ENCODE data around the gene NMU.
"Not testable (repeated sequence)": the region's sequence is repeated elsewhere in the genome, so short reads cannot be mapped to it uniquely, and the experiment has no call there.

The NMU gene

DNA sequence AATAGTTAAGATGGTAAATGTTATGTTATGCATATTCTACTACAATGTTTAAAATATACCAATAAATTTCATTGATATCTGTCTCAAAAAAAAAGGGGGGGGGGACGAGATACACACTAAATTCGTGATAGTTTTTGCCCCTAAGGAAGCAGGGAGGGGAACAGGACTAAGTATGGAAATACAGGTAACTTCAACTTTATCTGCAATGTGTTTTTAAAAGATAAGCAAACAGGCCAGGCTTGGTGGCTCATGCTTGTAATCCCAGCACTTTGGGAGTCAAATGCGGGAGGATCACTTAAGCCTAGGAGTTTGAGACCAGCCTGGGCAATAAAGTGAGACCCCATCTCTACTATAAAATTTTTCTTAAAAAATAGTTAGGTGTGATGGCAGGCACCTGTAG is 76.0 kb downstream of the NMU start:
- DNase-seq (ENCODE audit: low spot score), result no peak

DNA sequence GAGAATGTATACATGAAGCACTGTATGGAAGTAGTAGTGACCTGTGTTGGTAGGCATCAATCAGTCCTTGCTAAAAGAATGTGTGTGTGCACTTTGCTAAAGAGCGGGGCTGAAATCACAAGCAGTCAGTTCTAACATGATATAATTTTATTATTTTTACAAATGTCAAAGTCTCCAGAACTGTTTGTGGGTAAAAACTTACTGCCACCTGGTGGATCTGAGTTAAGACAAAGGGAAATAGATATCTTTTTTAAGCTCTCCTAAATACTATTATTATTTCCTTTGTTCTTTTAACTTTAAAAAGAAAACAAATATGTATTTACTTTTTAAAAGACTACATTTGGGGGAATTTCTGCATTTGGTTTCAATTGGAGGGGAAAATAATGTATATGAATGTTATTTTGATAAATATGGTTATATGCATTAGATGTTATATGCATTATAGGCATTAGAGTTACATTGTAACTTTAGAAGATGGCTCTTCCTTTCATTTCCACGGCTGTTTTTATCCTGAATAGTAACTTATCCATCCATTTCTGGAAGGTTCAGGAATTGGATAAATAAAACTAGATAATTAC is 81.6 kb downstream of the NMU start:
- DNase-seq (ENCODE audit: low spot score), result no peak

DNA sequence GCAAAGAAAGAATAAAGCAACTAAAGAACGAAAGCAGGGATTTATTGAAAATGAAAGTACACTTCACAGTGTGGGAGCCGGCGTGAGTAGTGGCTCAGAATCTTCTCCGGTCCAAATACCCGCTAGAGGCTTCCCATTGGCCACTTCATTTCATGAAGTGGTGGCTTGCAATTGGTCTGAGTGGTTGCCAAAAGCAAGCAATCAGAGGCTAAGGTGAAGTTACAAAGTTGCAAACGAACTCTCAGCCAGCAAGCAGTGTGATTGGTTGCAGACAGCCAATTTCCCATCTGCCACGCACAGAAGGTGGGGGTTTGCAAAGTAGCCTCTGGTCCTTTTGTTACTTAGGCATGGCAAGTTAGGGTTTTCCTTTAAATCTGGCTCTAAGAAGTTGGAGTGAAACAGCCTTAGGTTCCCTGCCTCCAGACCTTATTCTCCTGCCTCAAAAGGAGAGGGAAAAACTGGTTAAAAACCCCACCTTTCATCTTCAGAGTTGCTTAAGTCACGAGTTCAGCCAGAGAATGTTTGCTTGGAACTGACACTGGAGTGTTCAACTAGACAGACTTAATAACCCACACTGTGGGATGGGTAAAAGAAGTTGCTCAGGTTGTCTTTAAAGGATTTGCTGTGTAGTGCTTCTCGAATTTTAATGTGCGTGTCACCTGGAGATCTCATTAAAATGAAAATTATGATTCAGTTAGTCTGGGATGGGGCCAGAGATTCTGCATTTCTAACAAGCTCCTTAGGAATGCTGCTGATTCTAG is 82.5 kb downstream of the NMU start:
- peak; percentile 65 for DNase-seq (ENCODE audit: low spot score)

DNA sequence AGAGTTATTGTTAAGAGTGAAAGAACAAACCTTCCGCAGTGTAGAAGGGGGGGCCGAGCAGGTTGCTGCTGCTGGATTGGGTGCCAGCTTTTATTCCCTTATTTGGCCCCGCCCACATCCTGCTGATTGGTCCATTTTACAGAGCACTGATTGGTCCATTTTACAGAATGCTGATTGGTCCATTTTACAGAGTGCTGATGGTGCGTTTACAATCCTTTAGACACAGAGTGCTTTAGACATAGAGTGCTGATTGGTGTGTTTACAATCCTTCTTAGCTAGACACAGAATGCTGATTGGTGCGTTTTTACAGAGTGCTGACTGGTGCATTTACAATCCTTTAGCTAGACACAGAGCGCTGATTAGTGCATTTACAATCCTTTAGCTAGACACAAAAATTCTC is 84.1 kb downstream of the NMU start:
- not testable (repeated sequence) for DNase-seq (ENCODE audit: low spot score)

GRCh38 chr4:55549888-55550287 is 86.2 kb downstream of the NMU start:
- DNase-seq (ENCODE audit: low spot score), result no peak

GRCh38 chr4:55547918-55548317 is 88.2 kb downstream of the NMU start:
- no peak for DNase-seq (ENCODE audit: low spot score)

DNA sequence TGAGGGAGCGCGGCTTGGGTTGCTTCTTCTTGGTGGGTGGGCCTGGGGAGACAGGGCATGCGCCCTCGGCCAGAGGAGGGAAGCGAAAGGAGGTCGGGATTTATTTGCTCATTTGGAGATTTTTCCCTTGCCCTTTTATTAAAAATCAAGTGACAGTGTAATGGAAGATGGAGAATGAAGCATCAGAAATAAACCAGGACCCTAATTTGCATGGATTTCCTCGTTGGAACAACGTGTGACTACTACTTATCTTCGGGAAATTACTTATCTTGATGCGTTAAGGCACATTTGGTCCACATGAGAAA is 88.7 kb downstream of the NMU start:
- DNase-seq (ENCODE audit: low spot score), result no peak

- DNase-seq (ENCODE audit: low spot score), result peak; percentile 95
Observed at GRCh38 chr4:55546756-55547465, 89.2 kb downstream of the NMU start, which contains the start of gene CLOCK. Gene CLOCK, minus strand, starts transcription at chr4:55546909. Its CDS starts 64,124 bp downstream, at chr4:55482785.

DNA sequence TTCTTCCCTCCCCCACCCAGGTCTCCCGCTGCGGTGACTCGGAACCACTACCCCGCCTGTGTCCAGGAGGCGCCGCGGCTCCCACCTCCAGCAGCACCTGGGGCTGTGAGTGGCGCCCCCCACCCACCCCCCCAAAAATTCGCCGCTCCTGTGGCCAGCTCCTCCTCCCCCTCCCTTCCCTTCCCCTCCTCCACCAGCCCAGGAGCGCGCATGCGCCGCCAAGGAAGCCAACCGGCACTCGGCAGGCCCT is 89.7 kb downstream of the NMU start:
- no peak for DNase-seq (ENCODE audit: low spot score)

GRCh38 chr4:55545641-55546505 is 90.2 kb downstream of the NMU start:
- peak; percentile 90 for DNase-seq (ENCODE audit: low spot score)
